Fibroblast of lung (primary cell): ENCODE data around the gene SPOCK1.

Experiments
- EZH2 ChIP-seq: IDR thresholded peaks from 2 replicates; pipeline ENCODE4 v1.5.1; 2012; ENCODE audit warnings: low read length, control low read depth, mild to moderate bottlenecking; ENCODE audit errors: missing control alignments
- TF ChIP-seq, protein P1 (sequence below), 2 donors: IDR thresholded peaks in 1 of 2; conservative IDR thresholded peaks in 1 of 2; 1 replicate in 1 of 2; 2 replicates in 1 of 2; pipeline ENCODE4 v1.5.1; 2011 to 2012; ENCODE audit warnings: low read length in 2 of 2, control low read depth in 1 of 2, inconsistent platforms in 1 of 2, low read depth in 1 of 2, mild to moderate bottlenecking in 1 of 2

DNA sequence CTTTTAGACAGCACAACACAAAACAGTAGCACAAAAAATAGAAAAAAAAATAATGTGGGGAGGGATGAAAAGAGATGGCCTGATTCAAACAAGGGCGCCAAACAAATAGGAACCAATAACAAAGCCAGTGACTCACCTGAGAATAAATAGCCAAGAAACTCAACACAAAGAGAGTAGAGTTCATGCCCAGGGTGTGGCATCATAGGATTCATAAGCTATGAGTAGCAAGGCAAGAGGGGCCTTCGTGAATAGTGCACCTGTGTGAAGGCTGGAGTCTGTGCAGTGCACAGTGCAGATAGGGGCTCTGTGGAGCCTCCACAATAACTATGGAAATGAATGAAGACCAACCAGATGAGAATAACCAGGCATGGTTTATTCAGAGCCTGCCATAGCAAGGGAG is 541.7 kb downstream of the SPOCK1 start:
- TF ChIP-seq, protein P1, sequence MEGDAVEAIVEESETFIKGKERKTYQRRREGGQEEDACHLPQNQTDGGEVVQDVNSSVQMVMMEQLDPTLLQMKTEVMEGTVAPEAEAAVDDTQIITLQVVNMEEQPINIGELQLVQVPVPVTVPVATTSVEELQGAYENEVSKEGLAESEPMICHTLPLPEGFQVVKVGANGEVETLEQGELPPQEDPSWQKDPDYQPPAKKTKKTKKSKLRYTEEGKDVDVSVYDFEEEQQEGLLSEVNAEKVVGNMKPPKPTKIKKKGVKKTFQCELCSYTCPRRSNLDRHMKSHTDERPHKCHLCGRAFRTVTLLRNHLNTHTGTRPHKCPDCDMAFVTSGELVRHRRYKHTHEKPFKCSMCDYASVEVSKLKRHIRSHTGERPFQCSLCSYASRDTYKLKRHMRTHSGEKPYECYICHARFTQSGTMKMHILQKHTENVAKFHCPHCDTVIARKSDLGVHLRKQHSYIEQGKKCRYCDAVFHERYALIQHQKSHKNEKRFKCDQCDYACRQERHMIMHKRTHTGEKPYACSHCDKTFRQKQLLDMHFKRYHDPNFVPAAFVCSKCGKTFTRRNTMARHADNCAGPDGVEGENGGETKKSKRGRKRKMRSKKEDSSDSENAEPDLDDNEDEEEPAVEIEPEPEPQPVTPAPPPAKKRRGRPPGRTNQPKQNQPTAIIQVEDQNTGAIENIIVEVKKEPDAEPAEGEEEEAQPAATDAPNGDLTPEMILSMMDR (conservative IDR thresholded peaks at IDR 0.05 in 1 of 2, IDR thresholded peaks at IDR 0.05 in 1 of 2; ENCODE audit: low read depth in 1 of 2, low read length in 2 of 2) = no peak
- no peak for TF ChIP-seq EZH2
